Measurements from ENCODE around the gene POU2F3.

The POU2F3 gene

GRCh38 chr11:120317689-120318480, 77.9 kb downstream of the POU2F3 start:
- DNase-seq (ENCODE audit: low read depth in 2 of 2), result no peak

GRCh38 chr11:120318906-120319305, 79.0 kb downstream of the POU2F3 start:
- DNase-seq (ENCODE audit: low read depth in 2 of 2), result no peak

GRCh38 chr11:120324932-120325810, 85.2 kb downstream of the POU2F3 start, which contains the start of gene TLCD5:
TSS of gene TLCD5 (plus strand) at chr11:120325299. CDS start at chr11:120327442, 2,143 bp downstream.
- no peak for DNase-seq (ENCODE audit: low read depth in 2 of 2)

GRCh38 chr11:120326228-120326627, 86.3 kb downstream of the POU2F3 start:
- DNase-seq (ENCODE audit: low read depth in 2 of 2), result no peak

GRCh38 chr11:120326845-120327281, 86.9 kb downstream of the POU2F3 start:
- DNase-seq (ENCODE audit: low read depth in 2 of 2), result no peak

- no peak for DNase-seq (ENCODE audit: low read depth in 2 of 2)
Observed at GRCh38 chr11:120327311-120327710, 87.4 kb downstream of the POU2F3 start.

GRCh38 chr11:120329556-120329955, 89.6 kb downstream of the POU2F3 start:
- no peak for DNase-seq (ENCODE audit: low read depth in 2 of 2)

- no peak for DNase-seq (ENCODE audit: low read depth in 2 of 2)
Observed at GRCh38 chr11:120330045-120330444, 90.1 kb downstream of the POU2F3 start.

- peak; percentile 80 to 84 for DNase-seq (ENCODE audit: low read depth in 2 of 2)
Observed at GRCh38 chr11:120331301-120331996, 91.5 kb downstream of the POU2F3 start.

- DNase-seq (ENCODE audit: low read depth in 2 of 2), result no peak
Observed at GRCh38 chr11:120332822-120333716, 93.1 kb downstream of the POU2F3 start.

GRCh38 chr11:120333801-120334200, 93.9 kb downstream of the POU2F3 start:
- DNase-seq (ENCODE audit: low read depth in 2 of 2), result no peak

- no peak for DNase-seq (ENCODE audit: low read depth in 2 of 2)
Observed at GRCh38 chr11:120334332-120334731, 94.4 kb downstream of the POU2F3 start.

- DNase-seq (ENCODE audit: low read depth in 2 of 2), result peak; percentile 59 to 69
Observed at GRCh38 chr11:120334894-120335462, 95.0 kb downstream of the POU2F3 start.

- DNase-seq (ENCODE audit: low read depth in 2 of 2), result no peak
Observed at GRCh38 chr11:120335556-120335907, 95.6 kb downstream of the POU2F3 start.

- DNase-seq (ENCODE audit: low read depth in 2 of 2), result peak; percentile 96
Observed at GRCh38 chr11:120335908-120336640, 96.1 kb downstream of the POU2F3 start, which contains the start of gene ARHGEF12. TSS of gene ARHGEF12 (plus strand) at chr11:120336413. CDS start at chr11:120337244, 831 bp downstream.

- DNase-seq (ENCODE audit: low read depth in 2 of 2), result no peak
Observed at GRCh38 chr11:120336641-120337354, 96.9 kb downstream of the POU2F3 start.

- DNase-seq (ENCODE audit: low read depth in 2 of 2), result no peak
Observed at GRCh38 chr11:120337355-120338106, 97.6 kb downstream of the POU2F3 start.

Measured in fibroblast of skin of left biceps (primary cell).